Osteocyte (in vitro differentiated cells): ENCODE measurements around the gene HOPX. TPM values are rescaled to one million over a fixed set of nuclear protein-coding genes. Genes with fewer than 3 reads are reported as not detected.
"Not testable (repeated sequence)": the region's sequence is repeated elsewhere in the genome, so short reads cannot be mapped to it uniquely, and the experiment has no call there.

ENCODE experiments used
- DNase-seq: peaks from one replicate; pipeline ENCODE4 v3.0.0; 2021; ENCODE audit warnings: mixed read lengths; ENCODE audit not compliant: unreplicated experiment; ENCODE audit errors: extremely low spot score
- H3K27ac Mint-ChIP-seq: one replicate; pipeline ENCODE4 v1.8.0; 2021; ENCODE audit warnings: mild to moderate bottlenecking, mixed read lengths; ENCODE audit not compliant: unreplicated experiment
- H3K27me3 Mint-ChIP-seq: one replicate; pipeline ENCODE4 v1.8.0; 2021; ENCODE audit warnings: mixed read lengths; ENCODE audit not compliant: unreplicated experiment
- H3K36me3 Mint-ChIP-seq: one replicate; pipeline ENCODE4 v1.8.0; 2021; ENCODE audit warnings: mixed read lengths; ENCODE audit not compliant: unreplicated experiment
- H3K4me1 Mint-ChIP-seq: one replicate; pipeline ENCODE4 v1.8.0; 2021; ENCODE audit warnings: mixed read lengths; ENCODE audit not compliant: unreplicated experiment
- H3K4me3 Mint-ChIP-seq: one replicate; pipeline ENCODE4 v1.8.0; 2021; ENCODE audit warnings: mild to moderate bottlenecking, moderate library complexity, mixed read lengths; ENCODE audit not compliant: unreplicated experiment
- H3K9me3 Mint-ChIP-seq: one replicate; pipeline ENCODE4 v1.8.0; 2021; ENCODE audit warnings: mixed read lengths; ENCODE audit not compliant: unreplicated experiment
- total RNA-seq: library from RNA; stranded (reverse); gene quantifications from 2 replicates; pipeline ENCODE4 v1.2.1, GENCODE V29; 2021
- TF ChIP-seq, protein P1 (sequence below): fragments of 200-600 bp; sonication (generic); IDR thresholded peaks from 2 replicates; pipeline ENCODE4 v1.5.0; 2021; ENCODE audit warnings: antibody characterized with exemption, mild to moderate bottlenecking, moderate library complexity

Gene HOPX
- total RNA-seq, 1 donor from 2014 or later: 0.35 TPM

DNA sequence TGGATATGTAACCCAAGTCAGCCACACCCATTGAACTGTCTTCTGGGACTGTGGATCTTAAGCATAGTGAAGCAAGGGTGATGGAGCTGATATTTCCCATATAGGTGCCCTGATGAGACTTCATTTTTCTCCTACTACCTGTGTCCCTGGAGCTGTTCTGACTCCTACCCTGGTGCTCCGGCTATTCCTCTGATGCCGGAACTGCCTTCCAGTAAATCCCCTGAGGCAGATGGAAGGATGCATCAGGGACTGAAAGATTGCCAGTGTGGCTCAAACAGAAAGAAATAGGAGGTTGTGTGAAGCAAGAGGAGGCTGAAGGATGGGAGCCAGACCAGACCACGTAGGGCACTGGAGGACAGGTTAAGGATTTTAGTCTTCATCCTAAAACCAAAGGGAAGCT, 74.7 kb downstream of the HOPX start:
- Mint-ChIP-seq H3K9me3 (no peaks in the 10 kb centered on the region), H3K4me3 (no peak overlapping the region), H3K27ac (no peak overlapping the region), H3K36me3 (no peaks in the 10 kb centered on the region), H3K27me3 (peaks cover 79% of the 10 kb centered on the region), H3K4me1 (no peaks in the 10 kb centered on the region)
- TF ChIP-seq, protein P1, sequence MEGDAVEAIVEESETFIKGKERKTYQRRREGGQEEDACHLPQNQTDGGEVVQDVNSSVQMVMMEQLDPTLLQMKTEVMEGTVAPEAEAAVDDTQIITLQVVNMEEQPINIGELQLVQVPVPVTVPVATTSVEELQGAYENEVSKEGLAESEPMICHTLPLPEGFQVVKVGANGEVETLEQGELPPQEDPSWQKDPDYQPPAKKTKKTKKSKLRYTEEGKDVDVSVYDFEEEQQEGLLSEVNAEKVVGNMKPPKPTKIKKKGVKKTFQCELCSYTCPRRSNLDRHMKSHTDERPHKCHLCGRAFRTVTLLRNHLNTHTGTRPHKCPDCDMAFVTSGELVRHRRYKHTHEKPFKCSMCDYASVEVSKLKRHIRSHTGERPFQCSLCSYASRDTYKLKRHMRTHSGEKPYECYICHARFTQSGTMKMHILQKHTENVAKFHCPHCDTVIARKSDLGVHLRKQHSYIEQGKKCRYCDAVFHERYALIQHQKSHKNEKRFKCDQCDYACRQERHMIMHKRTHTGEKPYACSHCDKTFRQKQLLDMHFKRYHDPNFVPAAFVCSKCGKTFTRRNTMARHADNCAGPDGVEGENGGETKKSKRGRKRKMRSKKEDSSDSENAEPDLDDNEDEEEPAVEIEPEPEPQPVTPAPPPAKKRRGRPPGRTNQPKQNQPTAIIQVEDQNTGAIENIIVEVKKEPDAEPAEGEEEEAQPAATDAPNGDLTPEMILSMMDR: no peak
- no peak for DNase-seq

DNA sequence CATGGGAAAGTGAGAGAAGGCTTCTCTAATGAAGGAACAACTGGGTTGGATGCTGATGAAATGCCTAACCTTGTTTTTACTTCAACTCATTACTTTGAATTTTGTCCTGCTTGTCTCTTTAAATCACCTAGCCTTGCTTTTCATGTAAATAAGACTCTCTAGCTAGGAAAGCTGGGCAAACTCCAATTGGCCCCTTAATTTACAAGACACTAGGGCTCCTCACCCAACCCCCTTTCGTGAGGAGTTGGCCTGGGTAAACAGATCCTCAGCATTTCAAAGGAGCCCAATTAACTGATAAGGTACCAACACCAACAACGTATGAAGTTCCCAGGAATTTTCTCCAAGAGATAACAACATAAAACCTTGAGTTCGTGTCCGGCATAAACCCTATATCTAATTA, 75.6 kb downstream of the HOPX start:
- not testable (repeated sequence) for H3K36me3 Mint-ChIP-seq, H3K27ac Mint-ChIP-seq, DNase-seq, H3K9me3 Mint-ChIP-seq, H3K4me1 Mint-ChIP-seq, H3K4me3 Mint-ChIP-seq
- peaks cover 72% of the 10 kb centered on the region for H3K27me3 Mint-ChIP-seq

DNA sequence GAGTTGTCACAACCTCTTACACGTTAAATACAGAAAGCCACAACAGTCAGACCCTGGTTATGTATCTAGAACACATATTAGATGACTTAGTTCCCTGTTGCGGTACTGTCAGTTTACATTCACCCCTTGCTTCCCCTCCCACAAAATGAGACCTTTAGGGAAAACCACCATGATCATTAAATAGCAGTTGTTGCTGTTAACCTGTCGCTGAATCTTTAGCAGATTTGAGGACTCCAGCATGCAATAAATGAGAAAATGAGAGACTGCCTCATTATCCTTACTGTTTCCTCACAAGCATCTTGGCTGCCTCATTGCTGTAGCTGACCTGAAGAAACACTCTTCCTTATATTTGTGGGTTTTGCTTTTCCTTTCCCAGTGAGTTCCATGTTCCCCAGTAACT, 77.8 kb downstream of the HOPX start:
- peaks cover 59% of the 10 kb centered on the region for H3K27me3 Mint-ChIP-seq
- H3K36me3 Mint-ChIP-seq: no peaks in the 10 kb centered on the region
- DNase-seq: no peak
- no peaks in the 10 kb centered on the region for H3K9me3 Mint-ChIP-seq
- TF ChIP-seq, protein P1: no peak
- no peak overlapping the region for H3K27ac Mint-ChIP-seq
- no peak overlapping the region for H3K4me3 Mint-ChIP-seq
- no peaks in the 10 kb centered on the region for H3K4me1 Mint-ChIP-seq

Other genes starting within 250 kb of the HOPX start
- gene PPAT, start 245.7 kb downstream of the HOPX start, total RNA-seq: 12.6 and 14.0 TPM in 2 replicates
- gene PAICS, start 245.0 kb downstream of the HOPX start, total RNA-seq: 62.9 and 65.3 TPM in 2 replicates
- gene SRP72, start 213.7 kb downstream of the HOPX start, total RNA-seq: 116 and 124 TPM in 2 replicates
- gene ARL9, start 175.5 kb downstream of the HOPX start, total RNA-seq: 1.3 and 1.4 TPM in 2 replicates
- not detected in 2 replicates for gene SPINK2, start 140.4 kb upstream of the HOPX start, total RNA-seq
- 55.5 and 61.1 TPM in 2 replicates for gene REST, start 226.6 kb upstream of the HOPX start, total RNA-seq